Stomach (tissue), 4 donors: ENCODE measurements around the gene AMPD3.
A peak's percentile ranks its signal among the peaks of the same experiment; 100 is the strongest.

Experiments used
- POLR2AphosphoS5 ChIP-seq, 3 donors: sonication (generic); formaldehyde crosslinking; IDR thresholded peaks; one replicate each; pipeline ENCODE4 v1.6.1; 2016; ENCODE audit warnings: antibody characterized with exemption in 3 of 3
- TF ChIP-seq, protein P1 (sequence below), 7 experiments: fragments of 450-650 bp in 4 of 7; fragments of 200-600 bp in 3 of 7; sonication (generic) in 3 of 7; IDR thresholded peaks; one replicate each; pipeline ENCODE4 v1.5.1; 2016 to 2019; ENCODE audit warnings: antibody characterized with exemption in 7 of 7, control low read depth in 2 of 7, mild to moderate bottlenecking in 1 of 7

DNA sequence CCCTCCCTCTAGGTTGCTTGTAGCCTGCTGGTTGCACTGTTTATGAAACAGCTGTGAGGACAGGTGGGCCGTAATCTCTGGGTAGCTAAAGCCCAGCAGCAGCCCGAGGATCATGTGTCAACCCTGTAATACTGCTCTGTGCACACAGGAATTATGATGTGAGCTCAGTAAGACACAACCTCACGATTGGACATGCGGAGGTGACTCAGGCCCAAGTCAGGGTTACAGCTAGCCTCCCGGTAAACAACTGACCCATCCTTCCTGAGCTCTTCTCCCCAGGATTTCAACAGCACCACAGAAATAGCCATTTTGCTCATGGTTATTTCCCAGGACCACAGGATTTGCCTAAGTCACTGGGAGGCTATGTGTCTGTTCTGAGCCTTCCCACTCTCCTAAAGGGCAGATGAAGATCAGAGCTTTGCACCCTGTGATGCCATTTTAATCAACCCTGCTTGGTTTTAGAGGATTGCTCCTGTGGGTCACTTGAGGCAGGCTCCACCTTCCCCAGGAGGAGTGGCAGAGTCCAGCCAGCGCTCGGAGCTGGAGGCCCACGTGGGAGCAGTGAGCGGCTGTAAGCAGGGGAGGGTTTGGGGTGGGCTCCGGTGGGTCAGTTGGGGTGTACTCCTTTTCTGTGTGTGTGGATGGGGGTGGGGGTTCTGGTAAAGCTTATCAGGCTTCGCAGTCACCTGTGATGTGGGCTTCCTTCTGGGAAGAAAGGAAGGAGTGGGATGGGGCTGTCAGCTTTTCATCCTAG, at the start of gene AMPD3:
- TF ChIP-seq, protein P1, sequence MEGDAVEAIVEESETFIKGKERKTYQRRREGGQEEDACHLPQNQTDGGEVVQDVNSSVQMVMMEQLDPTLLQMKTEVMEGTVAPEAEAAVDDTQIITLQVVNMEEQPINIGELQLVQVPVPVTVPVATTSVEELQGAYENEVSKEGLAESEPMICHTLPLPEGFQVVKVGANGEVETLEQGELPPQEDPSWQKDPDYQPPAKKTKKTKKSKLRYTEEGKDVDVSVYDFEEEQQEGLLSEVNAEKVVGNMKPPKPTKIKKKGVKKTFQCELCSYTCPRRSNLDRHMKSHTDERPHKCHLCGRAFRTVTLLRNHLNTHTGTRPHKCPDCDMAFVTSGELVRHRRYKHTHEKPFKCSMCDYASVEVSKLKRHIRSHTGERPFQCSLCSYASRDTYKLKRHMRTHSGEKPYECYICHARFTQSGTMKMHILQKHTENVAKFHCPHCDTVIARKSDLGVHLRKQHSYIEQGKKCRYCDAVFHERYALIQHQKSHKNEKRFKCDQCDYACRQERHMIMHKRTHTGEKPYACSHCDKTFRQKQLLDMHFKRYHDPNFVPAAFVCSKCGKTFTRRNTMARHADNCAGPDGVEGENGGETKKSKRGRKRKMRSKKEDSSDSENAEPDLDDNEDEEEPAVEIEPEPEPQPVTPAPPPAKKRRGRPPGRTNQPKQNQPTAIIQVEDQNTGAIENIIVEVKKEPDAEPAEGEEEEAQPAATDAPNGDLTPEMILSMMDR (IDR thresholded peaks at IDR 0.05): no peak
- TF ChIP-seq POLR2AphosphoS5 (IDR thresholded peaks at IDR 0.05): peak in 2 of 3 donors; percentile 33 to 47
